PC-9 (cell line): Measurements from ENCODE around the gene MTX3. TPM values are rescaled to one million over a fixed set of nuclear protein-coding genes. Genes with fewer than 3 reads are reported as not detected.
A peak's percentile ranks its signal among the peaks of the same experiment; 100 is the strongest.

Source experiments
- BruUV-seq: library from RNA; stranded (reverse); fragments of 400-500 nt; replicated peaks from 2 replicates; lab custom pipeline; 2021; lab: Mats Ljungman, UMichigan
- CTCF ChIA-PET: fragments of 300-600 bp; sonication (Branson Sonifier 250); formaldehyde crosslinking; loops from one replicate; lab custom pipeline; 2022; ENCODE audit warnings: antibody characterized with exemption; lab: Charles Lee
- POLR2A ChIA-PET: fragments of 300-600 bp; sonication (Branson Sonifier 250); formaldehyde crosslinking; loops from one replicate; lab custom pipeline; 2022; ENCODE audit warnings: antibody characterized with exemption; ENCODE audit not compliant: unreplicated experiment; lab: Charles Lee
- DNase-seq, 2 experiments: peaks; one replicate each; pipeline versions ENCODE4 v3.0.0 to v3.0.0-alpha.2; 2015 to 2022; ENCODE audit warnings: mixed read lengths in 1 of 2
- H2AFZ ChIP-seq: fragments of 200-600 bp; sonication (generic); 2 replicates; pipeline ENCODE4 v1.8.1; 2017; ENCODE audit warnings: antibody characterized with exemption
- H3F3A ChIP-seq: fragments of 200-600 bp; sonication (generic); 2 replicates; pipeline ENCODE4 v1.8.1; 2017; ENCODE audit warnings: antibody characterized with exemption, mild to moderate bottlenecking, low read depth; ENCODE audit not compliant: insufficient read depth
- H3K27ac ChIP-seq: fragments of 200-600 bp; sonication (generic); 2 replicates; pipeline ENCODE4 v1.6.1; 2016; ENCODE audit warnings: mixed run types
- H3K27me3 ChIP-seq: fragments of 200-600 bp; sonication (generic); 2 replicates; pipeline ENCODE4 v1.6.1; 2016; ENCODE audit warnings: low read depth, mixed run types; ENCODE audit not compliant: insufficient read depth
- H3K36me3 ChIP-seq: fragments of 200-600 bp; sonication (generic); 2 replicates; pipeline ENCODE4 v1.6.1; 2016; ENCODE audit warnings: low read depth, mixed run types
- H3K4me1 ChIP-seq: fragments of 200-600 bp; sonication (generic); replicated peaks from 2 replicates; pipeline ENCODE4 v1.6.1; 2016; ENCODE audit warnings: mixed run types; ENCODE audit not compliant: insufficient read depth
- H3K4me2 ChIP-seq: fragments of 200-600 bp; sonication (generic); 2 replicates; pipeline ENCODE4 v1.6.1; 2017; ENCODE audit warnings: mixed run types
- H3K4me3 ChIP-seq: fragments of 200-600 bp; sonication (generic); 2 replicates; pipeline ENCODE4 v1.6.1; 2016; ENCODE audit warnings: mixed run types
- H3K79me2 ChIP-seq: fragments of 200-600 bp; sonication (generic); 2 replicates; pipeline ENCODE4 v1.6.1; 2017; ENCODE audit warnings: low read depth, mixed run types
- H3K9me2 ChIP-seq: fragments of 200-600 bp; sonication (generic); 2 replicates; pipeline ENCODE4 v1.8.1; 2017; ENCODE audit warnings: mild to moderate bottlenecking; ENCODE audit not compliant: insufficient read depth
- H3K9me3 ChIP-seq: fragments of 200-600 bp; sonication (generic); 2 replicates; pipeline ENCODE4 v1.8.1; 2016; ENCODE audit warnings: low read depth; ENCODE audit not compliant: insufficient read depth
- H4K20me1 ChIP-seq: fragments of 200-600 bp; sonication (generic); 2 replicates; pipeline ENCODE4 v1.8.1; 2017; ENCODE audit not compliant: insufficient read depth
- CTCF ChIP-seq: fragments of 200-600 bp; sonication (generic); conservative IDR thresholded peaks from 2 replicates; pipeline ENCODE4 v1.6.1; 2017; ENCODE audit warnings: mixed run types, antibody characterized with exemption, mild to moderate bottlenecking, moderate library complexity
- EZH2 ChIP-seq: fragments of 200-600 bp; sonication (generic); IDR thresholded peaks from 2 replicates; pipeline ENCODE4 v1.8.0; 2017; ENCODE audit warnings: antibody characterized with exemption, low read depth
- intact Hi-C: fragments of 100-400 bp; cut with micrococcal nuclease; formaldehyde crosslinking; loops from one replicate; pipeline ENCODE4 v1.10.0; 2022; ENCODE audit not compliant: unreplicated experiment
- total RNA-seq: library from RNA; stranded (reverse); gene quantifications from 2 replicates; pipeline ENCODE4 v1.2.3, GENCODE V29; 2021

MTX3 gene
- total RNA-seq, 1 experiment from 2014 or later = 22.8 TPM

GRCh38 chr5:79974886-79975285 is 16.2 kb downstream of the MTX3 start:
- no TSS peak for BruUV-seq
- POLR2A ChIA-PET = interaction anchor here (0.7 to 1.1 kb wide), 2 partner anchors 15 to 95 kb away, joined by 5 to 9 read pairs; no protein-coding TSS in a partner anchor
- 0 out of 2 replicates have a peak overlapping the region, but pooled peaks have one; percentile 10 for H3K4me2 ChIP-seq
- intact Hi-C loops = loop anchor here (2.0 kb wide), 1 partner anchor 16 kb away; the partner anchor contains the start of gene MTX3
- H4K20me1 ChIP-seq = no peaks in the 10 kb centered on the region
- H3K9me2 ChIP-seq = no peaks in the 10 kb centered on the region
- H3K27ac ChIP-seq = 0 out of 2 replicates have a peak overlapping the region, but pooled peaks have one; percentile 30
- no peak overlapping the region for H2AFZ ChIP-seq
- no peaks in the 10 kb centered on the region for H3K79me2 ChIP-seq
- CTCF ChIA-PET = interaction anchor here (0.8 to 1.1 kb wide), 2 partner anchors 40 to 108 kb away, joined by 3 read pairs; no protein-coding TSS in a partner anchor
- H3K27me3 ChIP-seq = no peaks in the 10 kb centered on the region
- TF ChIP-seq EZH2 (no peak), CTCF (no peak)
- peaks cover 6% of the 10 kb centered on the region for H3F3A ChIP-seq
- no peak overlapping the region for H3K4me3 ChIP-seq
- peaks cover 10% of the 10 kb centered on the region for H3K4me1 ChIP-seq
- no peaks in the 10 kb centered on the region for H3K9me3 ChIP-seq
- peak; percentile 41 to 66 for DNase-seq
- peaks cover 12% of the 10 kb centered on the region for H3K36me3 ChIP-seq

GRCh38 chr5:79973996-79974395 is 17.1 kb downstream of the MTX3 start:
- no peak overlapping the region for H2AFZ ChIP-seq
- H3K9me3 ChIP-seq = no peaks in the 10 kb centered on the region
- H3K4me1 ChIP-seq = peaks cover 10% of the 10 kb centered on the region
- H3K9me2 ChIP-seq = no peaks in the 10 kb centered on the region
- H3K27me3 ChIP-seq = no peaks in the 10 kb centered on the region
- intact Hi-C loops = loop anchor here (2.0 kb wide), 1 partner anchor 17 kb away; the partner anchor contains the start of gene MTX3
- no TSS peak for BruUV-seq
- H3K79me2 ChIP-seq = no peaks in the 10 kb centered on the region
- H3F3A ChIP-seq = peaks cover 6% of the 10 kb centered on the region
- no peaks in the 10 kb centered on the region for H4K20me1 ChIP-seq
- ChIA-PET CTCF (interaction anchor here (1.1 kb wide), 1 partner anchor 109 kb away, joined by 3 read pairs; no protein-coding TSS in a partner anchor), POLR2A (no interaction called here)
- no peak for TF ChIP-seq EZH2
- no peak for TF ChIP-seq CTCF
- no peak overlapping the region for H3K4me3 ChIP-seq
- H3K27ac ChIP-seq = no peak overlapping the region
- H3K36me3 ChIP-seq = peaks cover 12% of the 10 kb centered on the region
- no peak overlapping the region for H3K4me2 ChIP-seq
- DNase-seq = no peak

GRCh38 chr5:79973511-79973910 is 17.6 kb downstream of the MTX3 start:
- Histone ChIP-seq H3F3A (peaks cover 6% of the 10 kb centered on the region), H3K4me3 (no peak overlapping the region), H3K9me3 (no peaks in the 10 kb centered on the region), H3K36me3 (peaks cover 12% of the 10 kb centered on the region), H3K79me2 (no peaks in the 10 kb centered on the region), H3K4me1 (peaks cover 10% of the 10 kb centered on the region), H3K4me2 (no peak overlapping the region), H4K20me1 (no peaks in the 10 kb centered on the region), H3K27ac (no peak overlapping the region), H2AFZ (no peak overlapping the region), H3K27me3 (no peaks in the 10 kb centered on the region), H3K9me2 (no peaks in the 10 kb centered on the region)
- no peak for TF ChIP-seq EZH2
- DNase-seq = no peak
- intact Hi-C loops = no loop called here
- BruUV-seq = no TSS peak
- ChIA-PET CTCF (interaction anchor here (0.6 kb wide), 1 partner anchor 343 kb away, joined by 3 read pairs; no protein-coding TSS in a partner anchor), POLR2A (no interaction called here)
